Measurements from ENCODE around the gene KNCN.

DNA sequence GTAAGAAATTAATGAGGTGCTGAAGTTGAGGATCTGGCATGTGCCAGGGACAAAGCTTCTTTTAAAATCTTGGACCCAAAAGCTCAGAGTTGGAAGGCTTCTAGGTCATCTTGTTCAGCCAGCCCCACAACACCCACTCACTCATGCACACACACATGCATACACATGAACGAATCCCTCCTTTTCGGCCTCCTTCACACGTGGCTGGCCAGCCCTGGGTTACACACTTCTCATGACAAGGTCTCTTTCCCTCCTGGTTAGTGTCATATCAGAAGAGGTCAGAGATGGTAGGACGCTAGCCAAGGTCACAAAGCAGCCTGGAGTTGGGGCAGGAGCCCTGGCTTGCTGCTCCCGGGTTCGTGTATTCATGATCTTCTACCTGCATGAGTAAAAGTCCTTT, 54.9 kb downstream of the KNCN start:
- TF ChIP-seq CTCF (IDR thresholded peaks at IDR 0.05) (no peak), EP300 (IDR thresholded peaks at IDR 0.05) (no peak), POLR2A (IDR thresholded peaks at IDR 0.05) (no peak)
